K562 (cell line): ENCODE results near the gene PTPN18. TPM values are rescaled to one million over a fixed set of nuclear protein-coding genes. Genes with fewer than 3 reads are reported as not detected.

ENCODE experiments used
- CBX2 ChIP-seq: fragments of 200-600 bp; sonication (generic); IDR thresholded peaks from one replicate; pipeline ENCODE4 v1.6.1; 2012; ENCODE audit warnings: mild to moderate bottlenecking, low read length, inconsistent platforms; ENCODE audit not compliant: insufficient read depth, poor library complexity, severe bottlenecking
- CHD2 ChIP-seq: IDR thresholded peaks from 2 replicates; pipeline ENCODE4 v1.6.1; 2011; ENCODE audit warnings: low read depth, low read length
- GTF2F1 ChIP-seq: IDR thresholded peaks from 2 replicates; pipeline ENCODE4 v1.6.1; 2011; ENCODE audit warnings: low read depth, low read length, improper control_type of control experiment
- RCOR1 ChIP-seq, 2 experiments: IDR thresholded peaks; 2 replicates each; pipeline ENCODE4 v1.6.1; 2012; ENCODE audit warnings: low read depth in 2 of 2, low read length in 2 of 2, borderline replicate concordance in 1 of 2, improper control_type of control experiment in 1 of 2
- ZNF551 ChIP-seq: fragments of 250-450 bp; sonication (Bioruptor Pico); IDR thresholded peaks from 2 replicates; pipeline ENCODE4 v1.5.0; 2021; ENCODE audit warnings: mild to moderate bottlenecking, moderate library complexity
- polyA plus RNA-seq, 8 experiments: library from polyadenylated mRNA; depleted of rRNA in 4 of 8; stranded (reverse) in 5 of 8; unstranded in 3 of 8; fragments of >200 nt; fragmentation: Nextera tagmentation in 2 of 8; fragmentation: Illumina TruSeq in 1 of 8; extraction: Ambion mirVana in 2 of 8; extraction: Trizol in 1 of 8; gene quantifications; 2 replicates each; pipeline versions ENCODE4 v1.2.1 to v1.2.3, GENCODE V29; 2011 to 2014; ENCODE audit warnings: inconsistent platforms in 1 of 8, missing spikeins in 1 of 8
- total RNA-seq, 7 experiments: library from RNA; depleted of rRNA in 6 of 7; stranded (reverse); fragments of >200 nt in 6 of 7; fragmentation: Illumina TruSeq in 2 of 7; extraction: Trizol in 2 of 7; gene quantifications; 2 replicates each; pipeline versions ENCODE4 v1.2.1 to v1.2.3, GENCODE V29; 2011 to 2021; ENCODE audit warnings: low replicate concordance in 1 of 7
- TF ChIP-seq, protein P1 (sequence below): sonication (generic); formaldehyde crosslinking; IDR thresholded peaks from 2 replicates; pipeline ENCODE4 v1.8.0; 2022; ENCODE audit warnings: mild to moderate bottlenecking, missing genetic modification reagents
- TF ChIP-seq, protein P2 (sequence below): IDR thresholded peaks from 2 replicates; pipeline ENCODE4 v1.6.1; 2016; ENCODE audit warnings: missing genetic modification characterization, missing compliant biosample characterization
- TF ChIP-seq, protein P3 (sequence below): fragments of 450-650 bp; IDR thresholded peaks from 2 replicates; pipeline ENCODE4 v1.6.1; 2016; ENCODE audit warnings: borderline replicate concordance
- TF ChIP-seq, protein P4 (sequence below): fragments of 450-650 bp; IDR thresholded peaks from 2 replicates; pipeline ENCODE4 v1.6.1; 2014; ENCODE audit warnings: low read depth, mild to moderate bottlenecking, moderate library complexity, borderline replicate concordance
- TF ChIP-seq, protein P5 (sequence below): sonication (generic); formaldehyde crosslinking; IDR thresholded peaks from 2 replicates; pipeline ENCODE4 v1.8.1; 2022; ENCODE audit warnings: missing genetic modification reagents

The PTPN18 gene
- total and polyA plus RNA-seq, 9 of the 15 experiments (the other 6 are each of a cell fraction or from before 2014, with no cell fraction given): 11.6 to 90.7 (median 49.6) TPM

DNA sequence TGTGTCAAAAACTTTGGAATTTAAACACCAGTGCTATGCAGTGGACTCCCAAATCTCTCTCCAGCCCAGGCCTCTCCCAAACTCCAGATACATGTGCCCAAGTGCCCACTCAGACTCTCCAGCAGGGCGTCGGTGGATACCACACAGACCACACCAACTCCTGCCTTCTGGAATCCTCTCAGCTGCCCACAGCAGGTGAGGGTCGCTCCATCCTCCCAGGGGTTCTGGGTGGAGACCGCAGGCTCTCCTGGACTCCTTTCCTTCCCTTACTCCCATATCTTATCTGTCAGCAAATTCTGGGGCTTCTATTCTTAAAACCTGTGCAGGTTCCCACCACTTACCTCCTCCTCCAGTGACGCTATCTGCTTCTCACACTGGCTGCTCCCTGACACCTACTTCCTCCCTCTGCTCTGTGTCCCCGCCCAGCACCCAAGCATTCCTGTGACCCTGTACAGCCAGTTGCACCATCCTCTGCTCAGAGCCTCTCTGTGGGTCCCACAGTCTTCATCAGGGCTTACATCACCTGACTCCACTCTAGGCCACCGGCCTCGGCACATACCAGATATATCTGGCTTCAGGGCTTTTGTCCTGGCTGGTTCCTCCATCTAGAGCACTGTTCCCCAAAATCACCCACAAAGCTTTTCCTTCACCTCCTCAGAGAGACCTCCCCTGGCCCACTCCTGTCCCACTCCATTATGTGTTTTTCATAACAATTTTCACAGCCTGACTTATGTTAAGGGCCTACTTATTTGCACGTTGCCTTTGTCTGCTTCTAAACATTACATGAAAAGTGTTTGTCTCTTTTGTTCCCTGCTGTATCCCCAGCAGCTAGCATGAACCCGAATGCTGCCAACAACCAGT, 15.7 kb upstream of the PTPN18 start (continued):
- TF ChIP-seq CHD2 (no peak), GTF2F1 (no peak), RCOR1 (IDR thresholded peaks at IDR 0.05; ENCODE audit: borderline replicate concordance in 1 of 2, low read depth in 2 of 2, low read length in 2 of 2) (peak; percentile 27 to 89; a peak in 3 of 4 replicates), ZNF551 (no peak), CBX2 (no peak)
- TF ChIP-seq, protein P1, sequence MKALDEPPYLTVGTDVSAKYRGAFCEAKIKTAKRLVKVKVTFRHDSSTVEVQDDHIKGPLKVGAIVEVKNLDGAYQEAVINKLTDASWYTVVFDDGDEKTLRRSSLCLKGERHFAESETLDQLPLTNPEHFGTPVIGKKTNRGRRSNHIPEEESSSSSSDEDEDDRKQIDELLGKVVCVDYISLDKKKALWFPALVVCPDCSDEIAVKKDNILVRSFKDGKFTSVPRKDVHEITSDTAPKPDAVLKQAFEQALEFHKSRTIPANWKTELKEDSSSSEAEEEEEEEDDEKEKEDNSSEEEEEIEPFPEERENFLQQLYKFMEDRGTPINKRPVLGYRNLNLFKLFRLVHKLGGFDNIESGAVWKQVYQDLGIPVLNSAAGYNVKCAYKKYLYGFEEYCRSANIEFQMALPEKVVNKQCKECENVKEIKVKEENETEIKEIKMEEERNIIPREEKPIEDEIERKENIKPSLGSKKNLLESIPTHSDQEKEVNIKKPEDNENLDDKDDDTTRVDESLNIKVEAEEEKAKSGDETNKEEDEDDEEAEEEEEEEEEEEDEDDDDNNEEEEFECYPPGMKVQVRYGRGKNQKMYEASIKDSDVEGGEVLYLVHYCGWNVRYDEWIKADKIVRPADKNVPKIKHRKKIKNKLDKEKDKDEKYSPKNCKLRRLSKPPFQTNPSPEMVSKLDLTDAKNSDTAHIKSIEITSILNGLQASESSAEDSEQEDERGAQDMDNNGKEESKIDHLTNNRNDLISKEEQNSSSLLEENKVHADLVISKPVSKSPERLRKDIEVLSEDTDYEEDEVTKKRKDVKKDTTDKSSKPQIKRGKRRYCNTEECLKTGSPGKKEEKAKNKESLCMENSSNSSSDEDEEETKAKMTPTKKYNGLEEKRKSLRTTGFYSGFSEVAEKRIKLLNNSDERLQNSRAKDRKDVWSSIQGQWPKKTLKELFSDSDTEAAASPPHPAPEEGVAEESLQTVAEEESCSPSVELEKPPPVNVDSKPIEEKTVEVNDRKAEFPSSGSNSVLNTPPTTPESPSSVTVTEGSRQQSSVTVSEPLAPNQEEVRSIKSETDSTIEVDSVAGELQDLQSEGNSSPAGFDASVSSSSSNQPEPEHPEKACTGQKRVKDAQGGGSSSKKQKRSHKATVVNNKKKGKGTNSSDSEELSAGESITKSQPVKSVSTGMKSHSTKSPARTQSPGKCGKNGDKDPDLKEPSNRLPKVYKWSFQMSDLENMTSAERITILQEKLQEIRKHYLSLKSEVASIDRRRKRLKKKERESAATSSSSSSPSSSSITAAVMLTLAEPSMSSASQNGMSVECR (CRISPR knock-in tag): no peak
- TF ChIP-seq, protein P2, sequence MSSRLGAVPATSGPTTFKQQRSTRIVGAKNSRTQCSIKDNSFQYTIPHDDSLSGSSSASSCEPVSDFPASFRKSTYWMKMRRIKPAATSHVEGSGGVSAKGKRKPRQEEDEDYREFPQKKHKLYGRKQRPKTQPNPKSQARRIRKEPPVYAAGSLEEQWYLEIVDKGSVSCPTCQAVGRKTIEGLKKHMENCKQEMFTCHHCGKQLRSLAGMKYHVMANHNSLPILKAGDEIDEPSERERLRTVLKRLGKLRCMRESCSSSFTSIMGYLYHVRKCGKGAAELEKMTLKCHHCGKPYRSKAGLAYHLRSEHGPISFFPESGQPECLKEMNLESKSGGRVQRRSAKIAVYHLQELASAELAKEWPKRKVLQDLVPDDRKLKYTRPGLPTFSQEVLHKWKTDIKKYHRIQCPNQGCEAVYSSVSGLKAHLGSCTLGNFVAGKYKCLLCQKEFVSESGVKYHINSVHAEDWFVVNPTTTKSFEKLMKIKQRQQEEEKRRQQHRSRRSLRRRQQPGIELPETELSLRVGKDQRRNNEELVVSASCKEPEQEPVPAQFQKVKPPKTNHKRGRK (tag): no peak
- TF ChIP-seq, protein P3, sequence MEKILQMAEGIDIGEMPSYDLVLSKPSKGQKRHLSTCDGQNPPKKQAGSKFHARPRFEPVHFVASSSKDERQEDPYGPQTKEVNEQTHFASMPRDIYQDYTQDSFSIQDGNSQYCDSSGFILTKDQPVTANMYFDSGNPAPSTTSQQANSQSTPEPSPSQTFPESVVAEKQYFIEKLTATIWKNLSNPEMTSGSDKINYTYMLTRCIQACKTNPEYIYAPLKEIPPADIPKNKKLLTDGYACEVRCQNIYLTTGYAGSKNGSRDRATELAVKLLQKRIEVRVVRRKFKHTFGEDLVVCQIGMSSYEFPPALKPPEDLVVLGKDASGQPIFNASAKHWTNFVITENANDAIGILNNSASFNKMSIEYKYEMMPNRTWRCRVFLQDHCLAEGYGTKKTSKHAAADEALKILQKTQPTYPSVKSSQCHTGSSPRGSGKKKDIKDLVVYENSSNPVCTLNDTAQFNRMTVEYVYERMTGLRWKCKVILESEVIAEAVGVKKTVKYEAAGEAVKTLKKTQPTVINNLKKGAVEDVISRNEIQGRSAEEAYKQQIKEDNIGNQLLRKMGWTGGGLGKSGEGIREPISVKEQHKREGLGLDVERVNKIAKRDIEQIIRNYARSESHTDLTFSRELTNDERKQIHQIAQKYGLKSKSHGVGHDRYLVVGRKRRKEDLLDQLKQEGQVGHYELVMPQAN: no peak
- TF ChIP-seq, protein P4, sequence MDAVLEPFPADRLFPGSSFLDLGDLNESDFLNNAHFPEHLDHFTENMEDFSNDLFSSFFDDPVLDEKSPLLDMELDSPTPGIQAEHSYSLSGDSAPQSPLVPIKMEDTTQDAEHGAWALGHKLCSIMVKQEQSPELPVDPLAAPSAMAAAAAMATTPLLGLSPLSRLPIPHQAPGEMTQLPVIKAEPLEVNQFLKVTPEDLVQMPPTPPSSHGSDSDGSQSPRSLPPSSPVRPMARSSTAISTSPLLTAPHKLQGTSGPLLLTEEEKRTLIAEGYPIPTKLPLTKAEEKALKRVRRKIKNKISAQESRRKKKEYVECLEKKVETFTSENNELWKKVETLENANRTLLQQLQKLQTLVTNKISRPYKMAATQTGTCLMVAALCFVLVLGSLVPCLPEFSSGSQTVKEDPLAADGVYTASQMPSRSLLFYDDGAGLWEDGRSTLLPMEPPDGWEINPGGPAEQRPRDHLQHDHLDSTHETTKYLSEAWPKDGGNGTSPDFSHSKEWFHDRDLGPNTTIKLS: no peak; the same call in 1 of the 2 replicates
- TF ChIP-seq, protein P5, sequence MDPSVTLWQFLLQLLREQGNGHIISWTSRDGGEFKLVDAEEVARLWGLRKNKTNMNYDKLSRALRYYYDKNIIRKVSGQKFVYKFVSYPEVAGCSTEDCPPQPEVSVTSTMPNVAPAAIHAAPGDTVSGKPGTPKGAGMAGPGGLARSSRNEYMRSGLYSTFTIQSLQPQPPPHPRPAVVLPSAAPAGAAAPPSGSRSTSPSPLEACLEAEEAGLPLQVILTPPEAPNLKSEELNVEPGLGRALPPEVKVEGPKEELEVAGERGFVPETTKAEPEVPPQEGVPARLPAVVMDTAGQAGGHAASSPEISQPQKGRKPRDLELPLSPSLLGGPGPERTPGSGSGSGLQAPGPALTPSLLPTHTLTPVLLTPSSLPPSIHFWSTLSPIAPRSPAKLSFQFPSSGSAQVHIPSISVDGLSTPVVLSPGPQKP (CRISPR knock-in tag): no peak
